DMS114 treated with DMSO at 0.1 percent for 48 hours (cell line): ENCODE data around the gene NCAPH2.

Source experiments
- DNase-seq: peaks from one replicate; lab custom pipeline; 2025; ENCODE audit not compliant: unreplicated experiment; lab: John Stamatoyannopoulos, UW

NCAPH2 gene

GRCh38 chr22:50545522-50546325, 37.7 kb downstream of the NCAPH2 start, which contains the start of gene KLHDC7B:
KLHDC7B (plus strand) TSS chr22:50545899; CDS start chr22:50546244, 345 bp downstream.
- DNase-seq: peak; percentile 14

DNA sequence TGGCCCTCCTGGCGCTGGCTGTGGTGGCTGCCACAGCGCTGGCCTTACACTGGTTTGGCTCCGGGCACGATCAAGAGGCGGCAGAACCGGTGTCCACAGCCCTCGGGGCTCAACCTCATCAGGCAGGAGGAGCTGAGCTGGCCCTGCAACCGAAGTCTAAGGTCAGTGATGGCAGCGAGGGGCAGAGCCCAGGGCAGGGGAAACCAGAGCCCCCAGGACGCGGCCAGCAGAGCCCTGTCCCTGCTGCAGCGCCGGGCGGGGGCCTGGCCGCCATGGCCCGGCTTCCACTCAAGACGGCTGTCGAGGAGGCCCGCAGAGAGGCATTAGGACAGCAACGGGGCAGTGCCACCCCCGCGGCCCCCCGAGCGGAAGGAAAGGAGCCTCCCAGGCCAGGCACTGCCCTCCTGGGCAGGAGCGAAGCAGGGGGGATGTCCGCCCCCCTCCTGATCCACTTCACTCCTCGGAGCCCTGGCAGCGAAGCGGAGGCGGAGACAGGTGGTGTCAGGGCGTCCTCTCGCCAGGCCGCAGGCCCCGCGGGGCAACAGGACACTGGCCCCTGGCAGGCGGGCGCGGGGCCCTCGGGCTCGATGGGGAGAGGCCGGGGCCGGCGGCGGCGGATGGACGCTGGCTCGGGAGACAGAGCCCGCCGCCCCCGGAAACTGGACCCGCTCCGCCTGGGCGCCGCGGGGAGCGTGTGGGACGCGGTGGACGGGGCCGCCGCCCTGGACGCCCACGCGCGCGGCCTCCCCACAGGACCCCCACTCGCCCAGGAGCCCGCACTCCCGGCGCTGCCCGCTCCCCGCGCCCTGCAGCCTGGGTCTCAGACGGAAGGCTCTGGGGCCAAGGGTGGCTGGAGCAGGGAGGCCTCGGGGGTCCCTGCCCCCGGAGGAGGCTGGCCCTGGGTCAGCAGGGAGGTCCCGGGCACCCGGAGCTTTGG, 38.6 kb downstream of the NCAPH2 start:
- DNase-seq: no peak

GRCh38 chr22:50547263-50547985, 39.4 kb downstream of the NCAPH2 start:
- DNase-seq: no peak

DNA sequence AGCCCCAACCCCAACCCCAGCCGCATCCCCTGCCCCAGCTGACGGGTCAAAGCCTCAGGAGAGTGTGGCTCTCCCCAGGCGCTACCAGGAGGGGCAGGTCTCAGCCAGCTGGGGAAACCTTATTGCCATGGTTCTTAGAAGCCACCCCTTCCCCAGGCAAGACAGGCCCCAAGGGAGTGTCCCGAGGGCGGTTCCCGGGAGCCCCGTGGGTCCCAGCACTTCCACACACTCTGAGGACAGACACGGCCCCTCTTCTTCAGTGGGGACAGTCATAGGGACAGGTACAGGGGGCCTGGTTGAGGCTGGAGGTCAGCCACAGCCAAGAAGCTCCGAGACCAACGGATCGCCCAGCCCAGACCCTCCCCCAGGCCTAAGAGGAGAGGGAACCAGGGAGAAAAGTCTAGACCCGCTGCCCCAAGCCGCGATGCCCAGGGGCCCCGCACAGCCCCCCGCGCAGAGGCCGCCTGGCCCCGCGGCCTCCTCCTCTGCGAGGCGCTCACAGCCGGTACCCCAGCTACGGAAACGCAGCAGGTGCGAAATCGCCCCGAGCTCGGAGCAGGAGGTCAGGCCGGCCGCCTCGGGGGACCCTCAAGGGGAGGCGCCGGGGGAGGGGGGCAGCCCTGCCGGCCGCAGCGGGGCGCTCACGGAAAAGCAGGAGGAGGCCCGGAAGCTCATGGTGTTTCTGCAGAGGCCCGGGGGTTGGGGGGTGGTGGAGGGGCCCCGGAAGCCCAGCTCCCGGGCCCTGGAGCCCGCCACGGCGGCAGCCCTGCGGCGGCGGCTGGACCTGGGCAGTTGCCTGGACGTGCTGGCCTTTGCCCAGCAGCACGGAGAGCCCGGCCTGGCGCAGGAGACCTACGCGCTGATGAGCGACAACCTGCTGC, 40.3 kb downstream of the NCAPH2 start:
- no peak for DNase-seq

- no peak for DNase-seq
Measured at GRCh38 chr22:50548921-50549790, 41.1 kb downstream of the NCAPH2 start.

DNA sequence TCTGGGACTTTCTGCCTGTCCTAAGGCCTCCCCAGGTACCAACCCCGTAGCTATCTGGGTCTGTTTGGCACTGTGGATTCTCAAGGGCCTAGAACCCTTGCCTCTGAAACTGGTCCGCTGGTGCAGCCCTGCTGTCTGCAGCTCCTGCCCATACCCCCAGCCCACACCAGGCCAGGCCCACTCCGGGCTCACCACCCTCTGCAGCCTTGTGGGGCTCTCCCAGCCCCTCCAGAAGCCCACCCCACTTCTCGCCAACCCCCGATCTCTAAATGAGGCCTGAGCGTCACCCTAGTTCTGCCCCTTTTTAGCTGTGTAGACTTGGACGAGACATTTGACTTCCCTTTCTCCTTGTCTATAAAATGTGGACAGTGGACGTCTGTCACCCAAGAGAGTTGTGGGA, 42.4 kb downstream of the NCAPH2 start:
- DNase-seq: no peak

GRCh38 chr22:50551160-50551752, 43.2 kb downstream of the NCAPH2 start:
- no peak for DNase-seq

DNA sequence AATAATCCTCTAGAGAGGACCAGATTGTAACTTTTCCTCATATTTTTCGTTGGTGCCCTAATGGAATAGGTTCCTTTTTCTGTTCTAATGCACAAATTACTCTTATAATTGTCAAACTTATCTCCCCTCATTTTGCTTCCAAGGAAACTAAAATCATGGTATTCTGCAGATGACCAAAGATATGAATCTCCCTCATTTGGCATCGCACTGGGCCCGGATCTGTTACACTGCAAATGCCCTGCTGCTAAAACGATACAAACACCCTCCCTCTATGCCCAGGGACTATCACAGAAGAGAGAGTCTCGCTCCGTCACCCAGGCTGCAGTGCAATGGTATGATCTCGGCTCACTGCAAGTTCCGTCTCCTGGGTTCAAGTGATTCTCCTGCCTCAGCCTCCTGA, 45.3 kb downstream of the NCAPH2 start:
- DNase-seq: no peak

- no peak for DNase-seq
Measured at GRCh38 chr22:50556703-50557102, 48.7 kb downstream of the NCAPH2 start.

DNA sequence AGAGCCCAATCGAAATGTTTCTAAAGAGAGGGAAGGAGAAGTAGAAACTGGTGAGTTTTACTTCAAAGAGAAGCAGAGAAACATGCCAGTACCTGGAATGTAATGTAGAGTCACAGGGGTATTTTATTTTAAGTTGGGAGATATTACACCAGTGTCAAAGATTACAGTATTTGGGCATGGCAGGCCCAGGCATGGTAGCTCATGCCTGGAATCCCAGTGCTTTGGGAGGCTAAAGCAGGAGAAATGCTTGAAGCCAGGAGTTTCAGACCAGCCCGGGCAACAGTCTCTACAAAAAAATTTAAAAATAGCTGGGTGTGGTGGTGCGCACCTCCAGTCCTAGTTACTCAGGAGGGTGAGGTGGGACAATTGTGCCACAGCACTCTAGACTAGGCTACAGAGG, 52.0 kb downstream of the NCAPH2 start:
- no peak for DNase-seq

DNA sequence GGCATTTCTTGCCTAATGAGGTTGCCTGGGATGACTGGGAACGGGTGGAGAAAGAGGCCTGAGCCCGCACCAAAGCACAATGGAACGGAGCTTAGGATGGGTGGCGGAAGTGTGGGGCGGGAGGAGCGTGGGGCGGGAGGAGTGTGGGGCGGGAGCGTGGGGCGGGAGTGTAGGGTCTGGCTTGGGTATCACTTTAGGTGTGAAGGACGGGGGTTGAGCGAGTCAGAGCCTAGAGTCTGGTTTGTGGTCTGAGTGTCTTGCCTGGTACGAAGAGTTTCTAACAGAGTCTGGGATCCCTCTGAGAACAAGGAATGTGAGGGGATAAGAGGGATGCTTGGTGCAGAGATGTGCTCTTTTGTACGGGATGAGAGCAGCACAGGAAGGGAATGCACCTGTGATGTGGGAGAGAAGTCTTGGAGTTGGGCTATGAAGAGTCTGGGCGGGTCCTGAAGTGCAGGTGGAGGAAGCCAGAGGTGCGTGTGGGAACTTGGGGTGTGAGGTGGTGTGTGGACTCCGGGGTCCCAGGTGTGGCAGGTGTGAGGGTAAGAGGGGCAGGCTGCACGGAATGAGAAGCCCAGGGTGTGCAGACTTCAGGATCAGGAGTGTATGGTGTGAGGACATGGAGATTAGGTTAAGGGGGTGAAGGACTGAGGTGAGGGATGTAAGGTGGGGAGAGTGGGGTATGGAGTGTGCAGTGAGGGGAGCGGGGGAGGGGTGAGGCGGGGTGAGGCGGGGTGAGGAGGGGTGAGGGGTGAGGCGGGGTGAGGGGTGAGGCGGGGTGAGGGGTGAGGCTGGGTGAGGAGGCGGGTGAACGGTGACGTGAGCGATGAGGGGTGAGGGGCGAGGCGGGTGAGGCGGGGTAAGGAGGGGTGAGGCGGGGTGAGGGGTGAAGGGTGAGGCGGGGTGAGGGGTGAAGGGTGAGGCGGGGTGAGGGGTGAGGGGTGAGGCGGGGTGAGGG, 53.7 kb downstream of the NCAPH2 start:
- DNase-seq: no peak

GRCh38 chr22:50562523-50563412, 54.7 kb downstream of the NCAPH2 start, which contains the start of gene SYCE3:
SYCE3 (minus strand) TSS chr22:50562919; CDS start chr22:50556405, 6,514 bp downstream.
- DNase-seq: peak; percentile 83

DNA sequence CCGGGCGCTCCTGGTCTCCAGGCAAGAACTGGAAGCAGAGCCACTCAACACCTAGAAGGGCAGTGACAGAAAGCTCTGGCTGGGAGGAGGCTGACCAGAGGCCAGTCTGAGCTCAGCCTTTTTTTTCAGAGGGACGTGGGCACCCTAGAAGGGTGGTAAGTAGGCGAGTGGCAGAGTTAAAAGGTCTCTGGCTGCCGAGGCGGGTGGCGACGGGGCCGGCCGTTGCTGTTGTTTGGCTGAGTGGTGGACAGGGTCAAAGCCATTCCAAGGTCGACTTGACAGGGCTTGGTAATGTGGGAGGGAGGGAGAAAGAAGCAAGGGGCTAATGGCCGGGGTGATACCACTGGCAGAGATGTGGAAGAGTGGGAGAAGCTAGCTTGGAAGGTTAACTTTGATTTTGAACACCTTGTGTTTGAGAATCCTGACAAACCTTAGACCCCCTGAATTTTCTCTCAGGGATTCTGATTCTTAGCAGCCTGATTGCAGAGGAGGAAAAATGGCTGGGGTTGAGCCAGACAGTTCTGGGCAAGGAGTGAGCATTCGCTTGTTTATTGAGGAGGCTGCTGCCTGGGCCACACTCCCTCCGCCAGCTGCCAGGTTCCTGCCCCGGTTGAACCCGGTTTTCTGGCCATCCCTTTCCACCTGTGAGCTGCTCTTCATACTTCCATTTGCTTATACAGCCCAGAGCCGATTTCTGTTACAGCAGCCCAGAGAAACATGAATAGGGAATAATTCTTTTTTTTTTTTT, 55.6 kb downstream of the NCAPH2 start:
- no peak for DNase-seq

- no peak for DNase-seq
Measured at GRCh38 chr22:50564289-50564688, 56.3 kb downstream of the NCAPH2 start.

DNA sequence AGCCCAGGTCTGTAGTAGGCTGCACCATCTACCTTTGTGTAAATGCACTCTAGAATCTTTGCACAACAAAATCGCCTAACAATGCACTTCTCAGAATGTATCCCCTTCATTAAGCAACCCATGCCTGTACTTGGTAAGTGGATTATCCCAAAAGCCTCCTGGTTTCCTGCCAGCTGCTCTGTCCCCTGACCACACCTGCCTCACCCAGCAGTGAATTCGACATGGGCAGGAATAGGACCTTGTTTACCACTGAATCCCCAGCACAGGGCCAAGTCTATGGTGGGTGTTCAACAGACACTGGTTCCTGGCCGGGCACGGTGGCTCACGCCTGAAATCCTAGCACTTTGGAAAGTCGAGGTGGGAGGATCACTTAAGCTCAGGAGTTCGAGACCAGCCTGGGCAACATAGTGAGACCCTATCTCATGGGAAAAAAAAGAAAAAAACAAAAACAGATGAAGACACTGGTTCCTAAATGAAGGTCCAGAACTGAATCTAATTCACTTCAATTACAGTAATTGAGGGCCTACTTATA, 59.8 kb downstream of the NCAPH2 start:
- no peak for DNase-seq

GRCh38 chr22:50568626-50569025, 60.6 kb downstream of the NCAPH2 start:
- no peak for DNase-seq
